CD14-positive monocyte (primary cell): ENCODE measurements around the gene SRPK2. TPM values are rescaled to one million over a fixed set of nuclear protein-coding genes. Genes with fewer than 3 reads are reported as not detected.

ENCODE experiments used
- DNase-seq, 3 donors: peaks; one replicate each; pipeline ENCODE4 v3.0.0-alpha.2; 2011 to 2022
- H2AFZ ChIP-seq: 2 replicates; pipeline ENCODE4 v1.6.0; 2012; ENCODE audit warnings: mild to moderate bottlenecking, low read depth, low read length, inconsistent platforms; ENCODE audit not compliant: insufficient read depth, poor library complexity, severe bottlenecking
- H3K27ac ChIP-seq, 2 donors: 1 replicate in 1 of 2; 2 replicates in 1 of 2; pipeline ENCODE4 v1.5.1; 2012 to 2013; ENCODE audit warnings: low read length in 2 of 2, control low read depth in 1 of 2, inconsistent platforms in 1 of 2, low read depth in 1 of 2, mild to moderate bottlenecking in 1 of 2
- H3K27me3 ChIP-seq, 2 donors: one replicate each; pipeline versions ENCODE4 v1.6.0 to v1.6.1; 2011 to 2013; ENCODE audit warnings: low read length in 2 of 2; ENCODE audit not compliant: control insufficient read depth in 2 of 2, insufficient read depth in 2 of 2
- H3K36me3 ChIP-seq, 2 donors: replicated peaks in 1 of 2; 1 replicate in 1 of 2; 2 replicates in 1 of 2; pipeline versions ENCODE4 v1.5.1 to v1.6.1; 2012 to 2013; ENCODE audit warnings: low read length in 2 of 2, control low read depth in 1 of 2, inconsistent platforms in 1 of 2, mild to moderate bottlenecking in 1 of 2; ENCODE audit not compliant: insufficient read depth in 2 of 2, control insufficient read depth in 1 of 2
- H3K4me1 ChIP-seq, 2 donors: 1 replicate in 1 of 2; 2 replicates in 1 of 2; pipeline versions ENCODE4 v1.5.1 to v1.6.1; 2012 to 2013; ENCODE audit warnings: low read length in 2 of 2, control low read depth in 1 of 2, inconsistent platforms in 1 of 2, mild to moderate bottlenecking in 1 of 2, moderate library complexity in 1 of 2; ENCODE audit not compliant: insufficient read depth in 2 of 2, control insufficient read depth in 1 of 2
- H3K4me2 ChIP-seq: replicated peaks from 2 replicates; pipeline ENCODE3; 2012; ENCODE audit warnings: low read length, moderate library complexity, mild to moderate bottlenecking; ENCODE audit not compliant: poor library complexity, severe bottlenecking; ENCODE audit errors: extremely low read depth
- H3K4me3 ChIP-seq, 3 experiments: fragments of 200-600 bp in 1 of 3; sonication (generic) in 1 of 3; replicated peaks in 1 of 3; 1 replicate in 2 of 3; 2 replicates in 1 of 3; pipeline ENCODE4 v1.5.1; 2011 to 2013; ENCODE audit warnings: low read length in 3 of 3, mild to moderate bottlenecking in 3 of 3, control low read depth in 2 of 3, low read depth in 2 of 3, inconsistent platforms in 1 of 3, moderate library complexity in 1 of 3
- H3K79me2 ChIP-seq: 2 replicates; pipeline ENCODE4 v1.6.0; 2012; ENCODE audit warnings: mild to moderate bottlenecking, control low read depth, inconsistent platforms, low read length, moderate library complexity; ENCODE audit not compliant: insufficient read depth
- H3K9ac ChIP-seq: 2 replicates; pipeline ENCODE4 v1.6.0; 2017; ENCODE audit warnings: low read length, mild to moderate bottlenecking; ENCODE audit not compliant: insufficient read depth, poor library complexity, severe bottlenecking
- H3K9me3 ChIP-seq, 2 donors: replicated peaks in 1 of 2; 1 replicate in 1 of 2; 2 replicates in 1 of 2; pipeline versions ENCODE4 v1.5.1 to v1.6.1; 2012 to 2013; ENCODE audit warnings: low read length in 2 of 2, control low read depth in 1 of 2; ENCODE audit not compliant: control insufficient read depth in 1 of 2, insufficient read depth in 1 of 2
- H4K20me1 ChIP-seq: 2 replicates; pipeline ENCODE4 v1.6.0; 2012; ENCODE audit warnings: mild to moderate bottlenecking, low read length, control low read depth, moderate library complexity; ENCODE audit not compliant: insufficient read depth
- H3K27ac Mint-ChIP-seq, 7 donors: one replicate each; pipeline ENCODE4 v1.8.0; 2020; ENCODE audit warnings: mild to moderate bottlenecking in 7 of 7, mixed read lengths in 7 of 7, moderate library complexity in 6 of 7, inconsistent platforms in 2 of 7
- H3K27me3 Mint-ChIP-seq, 3 donors: one replicate each; pipeline ENCODE4 v1.8.0; 2021 to 2022; ENCODE audit warnings: low read depth in 3 of 3, mild to moderate bottlenecking in 3 of 3, mixed read lengths in 3 of 3, moderate library complexity in 3 of 3, inconsistent platforms in 1 of 3
- H3K36me3 Mint-ChIP-seq, 2 donors: one replicate each; pipeline ENCODE4 v1.8.0; 2020; ENCODE audit warnings: mixed read lengths in 2 of 2, inconsistent platforms in 1 of 2, mild to moderate bottlenecking in 1 of 2
- H3K4me1 Mint-ChIP-seq: one replicate; pipeline ENCODE4 v1.8.0; 2020; ENCODE audit warnings: mild to moderate bottlenecking, mixed read lengths
- H3K4me3 Mint-ChIP-seq, 2 donors: one replicate each; pipeline ENCODE4 v1.8.0; 2020; ENCODE audit warnings: mild to moderate bottlenecking in 2 of 2, mixed read lengths in 2 of 2, moderate library complexity in 1 of 2
- H3K9me3 Mint-ChIP-seq, 7 donors: one replicate each; pipeline ENCODE4 v1.8.0; 2020 to 2022; ENCODE audit warnings: mixed read lengths in 7 of 7, mild to moderate bottlenecking in 6 of 7, moderate library complexity in 6 of 7, inconsistent platforms in 2 of 7
- CTCF ChIP-seq: fragments of 200-600 bp; IDR thresholded peaks from one replicate; pipeline ENCODE4 v1.8.0; 2022; ENCODE audit warnings: antibody characterized with exemption, mild to moderate bottlenecking
- WGBS: methylation state at CpG from one replicate; pipeline ENCODE4 v1.1.5; 2013; ENCODE audit warnings: missing lambda C conversion rate; ENCODE audit not compliant: insufficient coverage; 5-methylcytosine and 5-hydroxymethylcytosine counted together
- intact Hi-C, 2 donors: fragments of 100-400 bp; cut with micrococcal nuclease; formaldehyde crosslinking; loops; one replicate each; pipeline versions ENCODE4 v1.15.0 to v1.15.1; 2023
- polyA plus RNA-seq, 3 donors: library from polyadenylated mRNA; depleted of rRNA in 1 of 3; unstranded in 2 of 3; stranded (reverse) in 1 of 3; fragments of 300-500 nt in 2 of 3; fragments of >200 nt in 1 of 3; fragmentation: Illumina TruSeq in 2 of 3; gene quantifications; 1 replicate in 2 of 3; 2 replicates in 1 of 3; pipeline ENCODE4 v1.2.3, GENCODE V29; 2012 to 2021

Gene SRPK2
- polyA plus RNA-seq, 3 donors, result 12.6 to 37.7 (median 30.0) TPM

DNA sequence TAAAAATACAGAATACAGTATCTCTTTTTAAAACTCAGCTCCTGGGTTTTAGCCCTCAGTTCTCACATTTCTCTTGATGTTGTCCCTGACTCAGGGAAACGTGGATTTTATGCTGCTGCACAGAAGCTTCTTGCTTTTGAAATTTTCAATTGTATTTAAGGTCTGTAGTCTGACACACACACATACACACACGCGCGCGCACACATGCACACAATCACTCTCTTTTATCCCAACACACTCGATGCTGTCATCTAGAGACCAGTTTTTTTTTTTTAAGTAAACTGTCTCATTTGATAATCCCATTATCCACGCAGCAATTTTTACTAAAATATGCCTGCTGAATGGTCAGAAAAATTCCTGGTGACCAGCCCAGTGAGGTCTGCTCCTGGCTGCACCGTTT is 266.1 kb downstream of the SRPK2 start:
- H3K79me2 ChIP-seq, result no peaks in the 10 kb centered on the region
- H3K36me3 Mint-ChIP-seq, result peaks cover 50 to 62% of the 10 kb centered on the region in 2 donors
- TF ChIP-seq CTCF, result no peak
- H3K27ac Mint-ChIP-seq, result peak overlapping the region in 1 of 7 donors; percentile 36
- H3K4me1 Mint-ChIP-seq, result peaks cover 4% of the 10 kb centered on the region
- DNase-seq, result no peak
- no peak overlapping the region for H3K4me2 ChIP-seq
- H3K9ac ChIP-seq, result no peak overlapping the region
- H3K27ac ChIP-seq, result no peak overlapping the region
- WGBS, result 98% methylated on average over 7 of the region's 8 CpGs
- intact Hi-C loops, result no loop called here
- no peaks in the 10 kb centered on the region for H3K27me3 Mint-ChIP-seq
- H3K9me3 ChIP-seq, result no peaks in the 10 kb centered on the region
- no peaks in the 10 kb centered on the region for H3K4me1 ChIP-seq
- no peak overlapping the region for H2AFZ ChIP-seq
- H3K9me3 Mint-ChIP-seq, result no peaks in the 10 kb centered on the region
- no peak overlapping the region for H3K4me3 Mint-ChIP-seq
- peaks cover 17% of the 10 kb centered on the region for H4K20me1 ChIP-seq
- no peaks in the 10 kb centered on the region for H3K27me3 ChIP-seq
- no peak overlapping the region for H3K4me3 ChIP-seq
- H3K36me3 ChIP-seq, result peaks cover 29 to 80% of the 10 kb centered on the region in 2 donors

DNA sequence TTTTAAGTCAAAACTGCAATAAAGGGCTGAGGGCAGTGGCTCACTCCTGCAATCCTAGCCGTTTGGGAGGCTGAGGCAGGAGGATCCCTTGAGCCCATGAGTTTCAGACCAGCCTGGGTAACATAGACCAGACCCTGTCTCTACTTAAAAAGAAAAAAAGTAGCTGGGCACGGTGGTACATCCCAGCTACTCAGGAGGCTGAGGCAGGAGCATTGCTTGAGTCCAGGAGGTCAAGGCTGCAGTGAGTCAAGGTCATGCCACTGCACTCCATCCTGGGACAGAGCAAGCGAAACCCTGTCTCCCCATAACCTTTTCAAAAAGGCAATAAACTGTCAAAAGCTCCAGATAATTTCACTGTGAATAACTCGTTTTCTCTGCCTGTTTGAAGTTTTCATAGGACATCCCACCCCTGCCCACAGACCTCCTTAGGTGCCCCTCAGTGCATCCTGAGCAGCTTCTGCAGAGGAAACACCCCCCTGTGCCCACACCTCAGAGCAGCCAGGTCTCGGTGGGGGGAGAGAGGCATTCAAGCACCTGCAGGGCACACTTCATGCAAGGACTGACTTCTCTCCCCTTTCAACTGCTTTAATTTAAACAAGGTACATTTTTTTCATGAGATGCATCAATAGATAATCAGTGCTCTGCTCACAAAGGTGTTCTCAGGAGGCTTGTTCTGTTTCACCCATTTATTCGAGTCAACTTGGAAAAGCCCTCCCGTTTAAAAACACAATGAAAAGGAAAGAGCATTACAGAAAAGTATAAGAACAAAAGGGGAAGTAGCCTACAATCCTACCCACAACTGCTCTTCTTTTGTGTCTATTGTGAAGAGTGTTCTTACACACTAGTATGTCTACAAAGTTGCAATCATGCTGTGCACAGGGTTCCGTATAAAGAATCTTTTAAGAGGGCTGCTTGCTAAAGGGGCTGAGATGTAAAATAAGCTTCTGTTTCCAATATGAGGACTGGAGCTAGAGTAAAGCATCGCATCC is 269.8 kb downstream of the SRPK2 start:
- peaks cover 38 to 58% of the 10 kb centered on the region in 2 donors for H3K36me3 Mint-ChIP-seq
- Histone ChIP-seq H3K4me2 (no peak overlapping the region), H3K4me1 (no peaks in the 10 kb centered on the region), H3K4me3 (no peak overlapping the region), H3K36me3 (peaks cover 28 to 85% of the 10 kb centered on the region in 2 donors), H2AFZ (no peak overlapping the region), H3K27me3 (no peaks in the 10 kb centered on the region), H3K27ac (no peak overlapping the region), H4K20me1 (peaks cover 48% of the 10 kb centered on the region), H3K9me3 (no peaks in the 10 kb centered on the region), H3K79me2 (no peaks in the 10 kb centered on the region), H3K9ac (no peak overlapping the region)
- H3K27ac Mint-ChIP-seq, result peak overlapping the region in 1 of 7 donors; percentile 51
- no peak overlapping the region for H3K4me3 Mint-ChIP-seq
- peaks cover 4% of the 10 kb centered on the region for H3K4me1 Mint-ChIP-seq
- DNase-seq, result no peak
- intact Hi-C loops, result no loop called here
- no peak for TF ChIP-seq CTCF
- no peaks in the 10 kb centered on the region for H3K27me3 Mint-ChIP-seq
- H3K9me3 Mint-ChIP-seq, result no peaks in the 10 kb centered on the region
- 78% methylated on average over 5 of the region's 9 CpGs for WGBS
